Activated CD4-positive, alpha-beta T cell treated with anti-CD3 and anti-CD28 coated beads, Interleukin-2, Interleukin-4, amounts not matched to agents 100 ng/mL and 50 ng/mL, durations not matched to agents 16 hours and 8 hours (primary cell): Measurements from ENCODE around the gene FAT3.

Experiments
- DNase-seq: peaks from one replicate; pipeline ENCODE4 v3.0.0-alpha.2; 2020; ENCODE audit warnings: low spot score

The FAT3 gene

DNA sequence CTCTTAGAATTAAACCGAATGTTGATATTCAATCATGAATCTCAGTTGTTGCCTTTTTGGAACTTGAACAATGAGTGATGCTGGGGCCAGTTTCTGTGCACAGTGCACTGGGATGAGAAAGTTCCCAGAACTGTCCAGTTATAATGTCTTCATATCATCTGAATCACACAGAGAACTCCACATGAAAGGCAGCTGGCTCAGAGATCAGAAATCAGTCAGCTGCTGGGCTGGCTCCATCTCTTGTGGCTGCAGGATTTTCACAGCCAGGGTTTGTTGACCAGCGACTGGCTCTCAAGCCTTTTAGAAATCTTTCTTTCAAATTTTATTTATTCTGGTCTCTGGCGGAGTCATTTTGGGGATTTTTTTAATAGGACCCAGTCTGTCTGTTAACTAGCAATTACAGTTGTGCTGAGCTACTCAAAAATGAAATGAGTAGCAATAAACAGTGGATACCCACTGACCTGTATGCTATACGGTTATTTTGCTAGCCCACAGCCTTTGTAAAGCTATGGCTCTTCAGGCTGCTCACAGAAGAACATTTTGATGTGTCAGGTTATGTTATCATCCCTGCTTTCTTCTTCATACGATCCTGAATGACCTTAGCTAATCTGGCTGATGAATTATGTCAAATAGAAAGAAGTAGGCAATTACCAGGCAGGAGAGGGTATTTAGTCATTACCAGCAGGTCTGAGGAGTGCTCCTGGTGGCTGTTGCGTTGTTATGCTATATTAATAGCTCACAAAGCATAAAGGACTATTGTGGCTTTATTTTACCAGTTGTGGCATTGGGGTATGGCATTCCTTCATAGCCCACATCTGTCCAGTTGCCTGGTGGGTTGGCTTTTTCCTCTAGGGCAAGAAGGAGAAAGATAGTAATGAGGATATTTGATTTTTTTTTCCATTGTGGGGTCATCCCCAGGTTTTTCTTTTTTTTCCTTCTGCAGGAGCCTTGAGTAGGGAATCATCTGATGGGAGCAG, 3.6 kb downstream of the FAT3 start:
- DNase-seq = no peak

DNA sequence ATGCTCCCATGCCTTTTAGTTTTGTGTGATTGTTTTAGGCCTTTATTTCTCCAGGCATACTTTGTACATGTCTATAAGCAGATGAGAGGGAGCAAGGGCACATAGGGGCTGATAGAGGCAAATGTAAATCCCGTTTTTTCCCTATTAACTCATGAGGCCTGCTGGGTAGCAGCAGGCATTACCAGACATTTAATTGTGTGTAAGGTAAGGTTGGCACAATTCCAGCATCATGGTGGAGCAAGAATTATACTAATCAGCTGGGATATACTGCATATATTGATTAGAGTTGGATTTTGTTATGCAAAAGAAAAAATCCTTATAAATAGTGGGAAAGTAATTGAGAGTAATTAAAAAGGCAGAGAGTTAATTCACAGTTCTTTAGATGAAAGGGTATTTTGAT, 12.2 kb downstream of the FAT3 start:
- DNase-seq = no peak

DNA sequence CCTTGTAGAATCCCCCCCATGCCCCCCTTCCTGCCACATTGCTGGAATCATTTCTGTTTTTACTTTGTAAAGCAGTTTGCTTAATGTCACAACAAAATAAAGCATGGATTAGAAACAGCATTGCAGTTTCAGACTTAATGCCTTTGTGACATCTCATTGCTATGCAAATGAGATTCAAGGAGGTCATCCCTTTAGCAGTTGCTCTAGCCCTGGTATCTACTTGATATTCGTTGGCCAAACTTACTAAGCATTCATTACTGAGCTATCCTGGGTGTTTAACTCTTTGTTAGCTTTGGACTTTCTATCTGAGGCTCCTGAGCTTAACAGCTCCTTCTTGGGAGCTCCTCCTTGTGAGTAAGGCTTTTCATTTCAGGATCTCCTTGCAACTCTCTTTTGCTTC, 16.3 kb downstream of the FAT3 start:
- no peak for DNase-seq

DNA sequence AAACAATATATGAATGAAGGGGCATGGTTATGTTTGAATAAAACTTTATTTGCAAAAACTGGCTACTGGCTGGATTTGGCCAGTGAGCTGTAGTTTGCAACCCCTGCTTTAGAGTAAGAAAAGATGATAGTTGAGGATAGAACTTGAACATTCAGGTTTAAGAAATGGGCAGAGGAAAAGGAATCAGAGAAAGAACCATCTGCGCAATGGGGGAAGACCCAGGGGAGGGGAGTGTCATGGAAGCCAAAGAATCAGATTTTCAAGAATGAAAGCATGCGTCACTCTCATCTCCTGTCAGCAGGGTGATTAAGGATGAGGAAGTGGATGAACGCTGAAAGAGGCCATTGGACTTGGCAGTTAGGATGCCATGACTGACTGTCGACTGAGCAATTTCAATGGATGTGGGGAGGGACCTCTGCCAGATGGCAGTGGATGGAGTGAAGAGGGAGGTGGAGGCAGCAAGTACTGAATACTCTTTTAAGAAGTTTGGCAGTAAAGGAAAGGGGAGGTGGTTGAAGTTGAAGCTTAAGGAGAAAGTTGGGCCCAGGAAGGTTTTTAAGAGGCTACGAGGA, 21.2 kb downstream of the FAT3 start:
- no peak for DNase-seq

DNA sequence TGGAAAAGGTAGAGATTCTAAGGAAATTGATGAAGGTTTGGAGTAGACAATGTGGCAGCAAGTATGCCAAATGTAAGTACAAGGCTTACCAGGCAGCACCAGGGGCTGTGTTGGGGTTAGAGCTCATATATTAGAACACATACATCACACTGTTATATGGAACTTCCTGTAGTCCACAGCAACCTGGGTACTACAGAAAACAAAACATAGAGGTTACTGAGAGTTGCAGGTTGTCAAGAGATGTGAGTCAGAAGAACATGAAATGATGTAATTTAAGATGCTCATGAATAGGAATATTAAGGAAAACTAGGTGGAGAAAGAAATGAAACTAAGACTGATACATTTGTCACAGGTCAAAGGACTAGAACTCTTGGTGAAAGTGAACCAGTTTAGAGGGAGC, 22.0 kb downstream of the FAT3 start:
- DNase-seq = no peak

DNA sequence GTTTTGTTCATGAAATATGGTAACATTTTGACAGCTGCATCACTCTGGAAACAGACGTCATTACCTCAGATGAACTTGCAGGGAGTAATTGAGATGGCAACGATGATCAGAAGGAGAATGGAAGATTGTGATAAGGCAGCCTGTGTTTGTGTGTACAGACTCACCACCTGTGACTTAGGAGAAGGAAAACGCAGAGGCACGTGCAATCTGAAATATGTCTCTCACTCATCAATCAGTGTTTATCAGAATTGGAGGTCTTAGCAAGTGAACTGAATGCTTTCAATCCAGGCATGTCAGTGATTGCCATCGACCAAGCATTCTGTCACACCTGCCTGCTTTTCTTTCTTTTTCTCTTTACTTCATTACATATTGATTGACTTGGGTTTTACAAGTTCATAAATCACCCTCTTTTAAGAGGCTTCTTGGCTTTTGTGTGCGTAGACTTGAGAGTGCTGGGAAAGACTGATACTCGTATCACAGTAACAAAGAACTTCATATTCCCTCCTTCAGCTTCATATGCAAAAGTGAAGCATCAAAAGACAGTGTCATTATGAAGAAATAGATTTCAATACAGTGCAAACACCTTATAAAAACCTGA, 24.6 kb downstream of the FAT3 start:
- DNase-seq = no peak

DNA sequence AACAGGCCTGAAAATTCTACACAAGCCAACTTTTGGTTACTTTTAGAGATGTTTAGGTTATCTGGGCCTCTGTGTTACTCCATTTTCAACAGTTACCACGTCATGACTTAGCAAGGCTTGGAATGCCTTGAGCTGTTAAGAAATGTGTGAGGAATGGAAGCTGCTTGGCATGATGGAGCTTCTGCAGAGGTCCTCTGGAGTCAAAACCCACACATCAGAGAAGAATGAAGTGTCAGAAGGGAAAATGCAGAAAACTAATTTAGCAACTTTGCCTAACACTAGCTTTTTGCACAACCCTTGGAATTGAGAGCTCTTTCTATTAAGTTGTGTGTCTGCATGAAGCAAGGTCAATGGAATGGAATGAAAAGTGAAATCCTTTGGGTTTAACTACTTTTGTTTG, 27.4 kb downstream of the FAT3 start:
- no peak for DNase-seq

DNA sequence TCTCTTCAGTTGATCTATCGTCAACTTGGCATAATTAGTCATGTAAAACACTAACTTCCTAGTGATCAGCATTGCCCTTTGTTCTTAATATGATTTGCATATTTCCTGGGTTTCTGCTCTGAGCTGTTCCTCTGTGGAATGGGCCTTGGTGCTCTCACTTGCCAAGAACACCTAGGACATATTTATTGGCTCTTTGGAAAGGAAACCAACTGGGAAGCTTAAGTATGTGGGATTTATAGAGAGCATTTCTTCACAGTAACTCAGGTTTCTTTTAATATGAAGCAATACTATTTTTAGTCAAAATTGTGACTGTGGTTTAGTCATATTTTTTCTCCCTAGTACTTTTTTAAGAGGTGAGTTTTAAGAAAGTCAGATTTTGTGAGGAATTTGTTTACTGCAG, 28.8 kb downstream of the FAT3 start:
- DNase-seq = no peak

DNA sequence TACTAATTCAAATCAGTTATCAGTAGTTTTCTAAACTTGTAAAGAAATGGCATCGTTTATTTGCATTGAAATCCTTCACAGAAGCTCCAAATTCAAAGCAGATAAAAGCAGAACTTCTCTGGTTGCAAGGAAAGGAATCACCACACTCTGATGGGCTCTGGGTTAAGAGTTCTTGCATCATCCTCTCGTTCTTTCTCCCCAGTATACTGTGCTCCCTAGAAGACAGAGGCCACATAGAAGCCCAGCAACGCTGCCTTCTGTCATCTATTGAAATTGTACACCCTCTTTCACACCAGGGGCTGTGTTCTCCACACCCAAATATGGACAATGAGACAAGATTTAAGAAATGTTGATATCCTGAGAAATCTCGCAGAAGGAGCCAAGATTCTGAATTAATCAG, 29.3 kb downstream of the FAT3 start:
- DNase-seq = no peak

DNA sequence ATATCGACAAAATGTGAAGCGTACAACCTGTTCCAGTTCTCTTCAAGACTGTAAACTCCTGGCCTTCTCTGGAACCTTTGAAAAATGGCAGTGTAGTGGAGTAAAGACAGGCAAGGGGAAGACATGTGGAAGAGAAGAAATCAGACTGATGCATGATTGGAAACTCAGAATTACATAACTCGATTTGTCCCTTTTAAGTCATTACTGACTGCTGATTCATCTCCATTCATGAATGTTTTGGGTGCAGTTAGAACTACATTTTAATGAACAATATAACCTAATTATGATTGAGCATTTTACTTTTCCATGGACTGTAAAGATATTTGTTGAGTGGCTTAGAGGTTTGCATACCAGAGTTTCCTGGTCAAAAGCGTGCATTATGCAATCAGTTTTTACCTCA, 32.9 kb downstream of the FAT3 start:
- DNase-seq = no peak

DNA sequence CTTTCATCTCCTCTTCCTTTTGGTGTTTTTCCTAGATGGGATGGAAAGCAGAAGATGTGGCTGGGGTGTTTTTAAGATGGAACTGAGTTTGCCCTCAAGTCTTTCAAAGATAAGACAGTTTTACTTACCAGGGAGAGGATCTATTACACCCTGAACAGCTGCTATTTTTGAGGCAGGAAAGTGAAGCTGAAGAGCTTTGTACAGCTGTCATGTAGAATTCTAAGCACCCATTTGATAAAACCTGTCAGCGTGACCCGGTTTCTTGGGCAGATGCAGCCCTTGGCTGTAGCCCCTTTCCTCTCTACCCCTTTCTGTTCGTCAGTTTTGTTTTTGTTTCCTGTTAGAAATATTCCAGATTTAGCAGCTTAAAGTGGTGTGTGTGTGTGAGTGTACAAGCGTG, 35.2 kb downstream of the FAT3 start:
- DNase-seq = no peak

DNA sequence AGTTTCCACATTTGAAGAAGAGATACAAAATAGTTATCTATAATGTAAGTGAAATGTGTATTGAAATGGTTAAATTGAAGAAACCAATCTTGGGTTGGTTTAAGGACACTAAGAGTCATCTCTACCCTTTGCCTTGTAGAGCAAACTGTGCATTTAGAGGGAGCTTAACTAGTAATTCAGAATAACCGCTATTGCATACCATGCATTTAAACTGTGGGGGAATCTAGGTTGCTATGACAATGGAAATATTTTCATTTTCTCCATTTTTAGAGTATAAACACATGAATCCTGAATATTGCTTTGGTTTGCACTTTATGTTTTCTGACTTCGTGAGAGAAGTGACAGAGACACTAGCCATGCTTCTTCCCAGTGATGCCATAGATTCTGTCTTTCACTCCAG, 39.7 kb downstream of the FAT3 start:
- no peak for DNase-seq

DNA sequence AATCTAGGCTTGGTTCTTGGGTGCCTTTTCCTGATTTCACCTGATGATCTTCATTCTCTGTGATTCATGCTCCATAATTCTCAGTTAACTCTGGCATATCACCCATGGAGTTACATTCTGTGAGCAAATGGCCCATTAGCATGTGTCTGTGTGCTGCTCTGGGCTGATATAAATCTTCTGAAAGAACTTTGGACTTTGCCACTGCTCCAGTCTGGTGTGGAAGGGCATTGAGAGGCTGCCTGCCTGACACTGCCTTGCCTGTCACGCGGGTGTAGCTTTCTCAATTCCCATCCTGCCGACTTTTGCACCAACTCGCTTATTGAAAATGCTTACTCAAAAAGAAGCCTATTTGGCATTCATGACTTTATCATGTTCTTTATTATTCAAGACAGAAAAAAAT, 42.2 kb downstream of the FAT3 start:
- DNase-seq = no peak

DNA sequence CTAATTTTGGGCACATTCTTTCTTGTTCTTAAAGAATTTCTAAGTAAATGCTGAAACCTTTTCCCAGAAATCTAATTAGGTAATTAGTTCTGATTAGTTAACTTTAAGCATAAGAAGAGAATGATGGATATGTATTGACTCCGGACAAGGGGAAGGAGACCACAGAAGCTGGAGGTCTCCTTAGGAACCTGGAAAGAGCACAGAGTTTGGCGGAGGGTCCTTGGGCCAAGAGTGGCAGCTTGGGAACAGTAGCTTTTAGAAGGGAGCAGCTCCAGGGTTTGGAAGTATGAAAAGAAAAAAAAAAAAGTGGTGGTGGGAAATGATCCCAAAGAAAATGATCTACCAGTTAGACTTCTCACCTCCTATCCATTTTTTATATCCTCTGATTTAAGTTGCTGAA, 42.7 kb downstream of the FAT3 start:
- DNase-seq = no peak

DNA sequence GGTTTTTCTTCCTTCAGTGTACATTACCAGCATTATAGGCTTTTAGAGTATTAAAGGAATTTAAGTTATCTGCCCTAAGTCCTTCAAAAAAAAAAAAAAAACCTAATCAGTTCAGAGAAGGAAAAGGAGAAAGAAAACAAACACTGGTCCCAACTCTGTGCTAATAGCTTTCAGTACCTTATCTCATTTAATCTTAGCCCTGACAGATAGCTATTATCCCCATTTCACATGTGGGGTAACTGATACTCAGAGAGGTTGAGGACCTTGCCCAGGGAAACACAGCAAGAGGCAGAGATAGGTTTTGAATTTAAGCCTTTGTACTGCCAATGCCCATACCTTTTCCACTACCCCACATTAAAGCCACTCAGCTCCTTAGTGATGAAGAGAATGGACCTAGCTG, 43.4 kb downstream of the FAT3 start:
- no peak for DNase-seq

DNA sequence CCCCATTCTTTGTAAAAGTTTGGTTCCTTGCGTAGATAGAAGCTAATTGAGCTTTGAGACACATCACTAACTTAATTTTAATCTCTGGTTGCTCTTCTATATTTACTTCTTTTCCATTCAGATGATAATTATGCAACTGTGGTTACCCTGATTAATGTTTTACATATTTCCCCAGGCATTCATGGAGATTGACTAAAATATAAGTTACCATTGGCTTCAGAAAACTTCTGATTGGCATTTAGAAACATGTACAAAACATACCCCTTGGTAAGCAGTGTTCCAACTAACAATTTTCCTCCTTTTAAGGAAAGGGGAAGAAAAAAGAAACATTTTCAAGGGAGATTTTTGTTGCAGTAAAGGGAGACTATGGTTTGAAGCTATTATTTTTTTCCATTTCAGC, 43.9 kb downstream of the FAT3 start:
- DNase-seq = no peak

DNA sequence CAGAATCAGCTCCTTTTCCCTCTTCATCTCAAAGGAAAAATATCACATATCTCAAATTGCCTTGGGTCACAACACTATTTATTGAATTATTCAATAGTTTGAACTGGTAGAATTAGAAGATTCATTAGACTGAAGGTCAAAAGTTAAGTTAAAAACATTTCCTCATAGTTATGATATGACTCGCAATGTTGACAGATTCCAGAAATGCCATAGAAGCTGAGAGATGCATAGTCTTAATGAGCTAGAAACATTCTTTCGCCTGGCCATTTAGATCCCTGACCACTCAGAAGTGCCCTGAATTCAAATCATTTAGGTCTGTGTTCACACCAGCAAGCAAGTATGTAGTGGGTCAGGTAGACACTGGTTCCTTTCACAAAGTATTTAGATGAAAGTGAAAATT, 44.4 kb downstream of the FAT3 start:
- DNase-seq = no peak

DNA sequence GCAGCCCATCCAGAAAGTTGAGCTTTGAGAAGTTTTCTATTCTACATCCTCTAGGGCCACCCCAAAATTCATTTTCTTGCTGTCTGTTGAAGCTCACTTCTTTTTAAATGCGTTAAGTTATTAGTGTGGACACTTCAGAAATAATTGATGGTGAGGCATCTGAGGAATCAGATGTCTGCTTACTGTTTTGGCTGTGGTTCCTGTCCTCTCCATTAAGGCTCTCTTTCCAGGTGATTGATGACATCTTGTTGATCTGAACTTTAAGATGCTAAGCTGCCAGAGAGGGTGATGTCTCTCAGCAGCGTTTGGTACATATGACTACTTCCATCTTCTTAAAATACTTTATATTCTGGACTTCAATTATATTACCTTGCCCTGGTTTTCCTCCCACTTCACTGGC, 45.2 kb downstream of the FAT3 start:
- no peak for DNase-seq

DNA sequence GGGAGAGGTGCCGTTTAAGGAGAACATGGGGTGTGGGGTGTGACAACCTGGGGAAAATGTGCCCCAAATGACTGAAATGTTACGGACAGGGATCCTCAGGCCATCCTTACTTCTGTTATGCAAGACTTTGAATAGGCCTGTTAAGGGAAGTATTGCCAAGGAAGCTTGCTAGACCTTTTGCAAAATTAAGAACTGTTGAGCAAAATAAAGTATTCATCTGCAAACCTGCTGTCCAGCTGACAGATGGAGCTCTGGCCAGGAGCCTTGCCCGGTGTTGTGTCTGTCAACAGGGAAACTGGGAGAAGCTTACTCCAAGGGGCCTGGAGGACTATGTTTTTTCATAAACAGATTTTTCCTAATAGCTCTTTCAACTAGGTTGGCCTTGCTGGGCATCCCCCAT, 48.0 kb downstream of the FAT3 start:
- no peak for DNase-seq
